Progenitor cell of endocrine pancreas (in vitro differentiated cells): ENCODE results near the gene ULK4. TPM values are rescaled to one million over a fixed set of nuclear protein-coding genes. Genes with fewer than 3 reads are reported as not detected.

Experiments
- total RNA-seq: library from RNA; stranded (reverse); gene quantifications from 2 replicates; pipeline ENCODE4 v1.2.1, GENCODE V29; 2021

ULK4 gene
- total RNA-seq, 1 donor from 2014 or later = 14.2 TPM

Other genes with a start within 250 kb of the ULK4 start
- gene TRAK1, start 129.3 kb upstream of the ULK4 start, total RNA-seq = 53.8 and 55.5 TPM in 2 replicates